AG04450 (cell line): ENCODE measurements around the gene GANAB. TPM values are rescaled to one million over a fixed set of nuclear protein-coding genes. Genes with fewer than 3 reads are reported as not detected.

Experiments used
- CTCF ChIA-PET: fragments of 300-600, 350-600 bp; formaldehyde crosslinking; extraction: SDS; loops from one replicate; lab custom pipeline; 2022; ENCODE audit warnings: antibody characterized with exemption, inconsistent platforms; lab: Charles Lee
- POLR2A ChIA-PET: fragments of 350-600 bp; formaldehyde crosslinking; extraction: SDS; loops from one replicate; lab custom pipeline; 2021; ENCODE audit warnings: antibody characterized with exemption, inconsistent platforms; lab: Yijun Ruan, JAX
- DNase-seq: peaks from one replicate; pipeline ENCODE4 v3.0.0-alpha.2; 2011; ENCODE audit warnings: low read depth, low spot score
- H3K27ac ChIP-seq: one replicate; pipeline ENCODE4 v1.5.1; 2012; ENCODE audit warnings: low read depth, low read length, control low read depth
- H3K27me3 ChIP-seq: one replicate; pipeline ENCODE4 v1.6.0; 2012; ENCODE audit warnings: low read length; ENCODE audit not compliant: control insufficient read depth, insufficient read depth
- H3K4me3 ChIP-seq: 2 replicates; pipeline ENCODE4 v1.5.1; 2011; ENCODE audit warnings: mild to moderate bottlenecking, low read depth, low read length, control low read depth
- H3K9me3 ChIP-seq: 2 replicates; pipeline ENCODE4 v1.5.1; 2012; ENCODE audit warnings: low read length; ENCODE audit not compliant: control insufficient read depth, insufficient read depth
- CTCF ChIP-seq: IDR thresholded peaks from 2 replicates; pipeline ENCODE4 v1.5.1; 2011; ENCODE audit warnings: low read depth, low read length, control low read depth, inconsistent platforms
- polyA plus RNA-seq: library from polyadenylated mRNA; depleted of rRNA; stranded (reverse); fragments of >200 nt; gene quantifications from 2 replicates; pipeline ENCODE4 v1.2.3, GENCODE V29; 2011

Gene GANAB
- polyA plus RNA-seq, 1 experiment: 369 TPM

DNA sequence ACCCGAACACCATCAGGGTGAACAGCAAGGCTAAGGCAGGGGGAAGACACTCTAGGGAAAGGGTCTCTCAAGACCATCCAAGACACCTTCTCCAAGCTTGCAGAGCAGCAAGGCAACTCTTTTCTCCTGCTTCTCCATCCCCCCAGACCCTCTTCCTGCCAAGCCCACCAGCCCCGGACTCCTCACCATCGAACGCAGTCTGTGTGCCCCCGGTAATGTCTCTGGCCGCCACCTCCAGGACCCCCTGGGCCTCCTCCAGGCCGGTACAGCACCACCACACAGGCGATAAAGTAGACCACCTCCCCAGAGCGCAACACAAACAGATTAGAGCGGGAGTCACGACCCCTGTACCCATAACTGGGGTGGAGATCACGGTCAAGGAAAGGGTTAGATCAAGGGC is 37.6 kb downstream of the GANAB start:
- no peak for DNase-seq
- Histone ChIP-seq H3K4me3 (no peak overlapping the region), H3K27me3 (no peaks in the 10 kb centered on the region), H3K27ac (no peak overlapping the region), H3K9me3 (no peaks in the 10 kb centered on the region; the same call in 1 of the 2 replicates)
- TF ChIP-seq CTCF: no peak
- POLR2A ChIA-PET: interaction anchor here (0.6 kb wide), 1 partner anchor 133 kb away, joined by 3 read pairs; no protein-coding TSS in a partner anchor
- CTCF ChIA-PET: no interaction called here

GRCh38 chr11:62607714-62608113 is 38.7 kb downstream of the GANAB start:
- no peak overlapping the region for H3K27ac ChIP-seq
- no peak for TF ChIP-seq CTCF
- no peaks in the 10 kb centered on the region for H3K27me3 ChIP-seq
- ChIA-PET POLR2A (no interaction called here), CTCF (interaction anchor here (0.9 kb wide), 1 partner anchor 19 kb away, joined by 3 read pairs; no protein-coding TSS in a partner anchor)
- no peak for DNase-seq
- H3K9me3 ChIP-seq: peaks cover 2% of the 10 kb centered on the region; the same call in 1 of the 2 replicates
- H3K4me3 ChIP-seq: no peak overlapping the region

- TF ChIP-seq CTCF: no peak
- Histone ChIP-seq H3K27ac (no peak overlapping the region), H3K4me3 (no peak overlapping the region), H3K9me3 (peaks cover 2% of the 10 kb centered on the region; the same call in 1 of the 2 replicates), H3K27me3 (no peaks in the 10 kb centered on the region)
- CTCF ChIA-PET: interaction anchor here (1.0 kb wide), 1 partner anchor 181 kb away, joined by 3 read pairs; no protein-coding TSS in a partner anchor
- POLR2A ChIA-PET: interaction anchor here (0.5 kb wide), 1 partner anchor 54 kb away, joined by 3 read pairs; no protein-coding TSS in a partner anchor
- DNase-seq: no peak
Measured at GRCh38 chr11:62605902-62606301, 40.5 kb downstream of the GANAB start.

GRCh38 chr11:62605467-62605866 is 40.9 kb downstream of the GANAB start:
- no peaks in the 10 kb centered on the region for H3K27me3 ChIP-seq
- no peak for DNase-seq
- no peak overlapping the region for H3K4me3 ChIP-seq
- CTCF ChIA-PET: interaction anchor here (1.0 kb wide), 1 partner anchor 181 kb away, joined by 3 read pairs; no protein-coding TSS in a partner anchor
- H3K27ac ChIP-seq: no peak overlapping the region
- TF ChIP-seq CTCF: no peak
- POLR2A ChIA-PET: no interaction called here
- peaks cover 2% of the 10 kb centered on the region; the same call in 1 of the 2 replicates for H3K9me3 ChIP-seq

DNA sequence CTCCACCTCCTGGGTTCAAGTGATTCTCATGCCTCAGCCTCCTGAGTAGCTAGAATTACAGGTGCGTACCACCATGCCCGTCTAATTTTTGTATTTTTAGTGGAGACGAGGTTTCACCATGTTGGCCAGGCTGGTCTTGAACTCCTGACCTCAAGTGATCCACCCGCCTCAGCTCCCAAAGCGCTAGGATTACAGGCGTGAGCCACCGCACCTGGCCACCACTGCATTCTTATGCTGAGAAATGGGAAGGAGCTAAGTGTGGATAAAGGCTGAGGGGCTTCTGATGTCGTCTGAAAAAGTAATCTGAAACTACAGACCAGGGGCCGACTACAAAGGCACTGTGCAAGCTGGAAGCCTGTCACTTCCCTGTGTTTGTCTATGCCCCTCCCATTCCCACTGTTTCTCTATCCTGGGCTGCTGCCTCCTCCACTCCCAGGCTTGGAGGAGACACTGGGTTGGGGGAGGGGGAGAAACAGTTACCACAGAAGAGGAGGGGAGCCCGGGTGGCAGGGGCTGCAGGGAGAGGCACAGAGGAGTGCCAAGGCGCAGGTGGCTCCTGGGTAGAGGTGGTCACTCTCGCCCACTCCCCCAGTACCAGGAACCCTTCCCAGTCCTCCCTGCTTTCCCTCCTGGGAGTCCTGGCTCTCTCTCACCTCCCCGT is 41.8 kb downstream of the GANAB start:
- CTCF ChIA-PET: interaction anchor here (1.0 to 1.6 kb wide), 2 partner anchors 8 to 180 kb away, joined by 3 to 4 read pairs; partner anchors contain the start of gene EML3
- POLR2A ChIA-PET: no interaction called here
- no peak for TF ChIP-seq CTCF
- no peak for DNase-seq
- H3K4me3 ChIP-seq: no peak overlapping the region
- no peaks in the 10 kb centered on the region for H3K27me3 ChIP-seq
- no peak overlapping the region for H3K27ac ChIP-seq
- peaks cover 2% of the 10 kb centered on the region; the same call in 1 of the 2 replicates for H3K9me3 ChIP-seq
